Adipocyte (in vitro differentiated cells): ENCODE measurements around the gene RSBN1L.
A peak's percentile ranks its signal among the peaks of the same experiment; 100 is the strongest.
"Not testable (repeated sequence)": the region's sequence is repeated elsewhere in the genome, so short reads cannot be mapped to it uniquely, and the experiment has no call there.

Experiments
- DNase-seq: peaks from one replicate; pipeline ENCODE4 v3.0.0-alpha.2; 2015; ENCODE audit warnings: low read depth
- H3K27me3 ChIP-seq: replicated peaks from 2 replicates; pipeline ENCODE4 v1.7.0; 2013; ENCODE audit warnings: mild to moderate bottlenecking, low read length, moderate library complexity; ENCODE audit not compliant: control insufficient read depth, insufficient read depth
- H3K36me3 ChIP-seq: 2 replicates; pipeline ENCODE4 v1.7.0; 2013; ENCODE audit warnings: low read length, mild to moderate bottlenecking, moderate library complexity; ENCODE audit not compliant: control insufficient read depth, insufficient read depth, severe bottlenecking
- H3K4me1 ChIP-seq: 2 replicates; pipeline ENCODE4 v1.7.0; 2013; ENCODE audit warnings: mild to moderate bottlenecking, low read length, moderate library complexity; ENCODE audit not compliant: control insufficient read depth, insufficient read depth
- H3K4me3 ChIP-seq: 2 replicates; pipeline ENCODE4 v1.7.0; 2013; ENCODE audit warnings: mild to moderate bottlenecking, low read length, moderate library complexity
- H3K9ac ChIP-seq: 2 replicates; pipeline ENCODE4 v1.7.0; 2013; ENCODE audit warnings: mild to moderate bottlenecking, low read length, moderate library complexity
- H3K9me3 ChIP-seq: 2 replicates; pipeline ENCODE4 v1.7.0; 2013; ENCODE audit warnings: mild to moderate bottlenecking, low read length, moderate library complexity; ENCODE audit not compliant: control insufficient read depth

The RSBN1L gene

GRCh38 chr7:77696057-77696642 lies at the start of gene RSBN1L:
Gene RSBN1L (plus strand): TSS chr7:77696459. CDS start chr7:77696470, 11 bp downstream.
- H3K36me3 ChIP-seq = no peaks in the 10 kb centered on the region

GRCh38 chr7:77648742-77649338 lies 47.4 kb upstream of the RSBN1L start:
- Histone ChIP-seq H3K36me3 (peaks cover 56% of the 10 kb centered on the region), H3K4me3 (no peak overlapping the region)

More at GRCh38 chr7:77696057-77696642, at the start of gene RSBN1L:
- peak within 1 kb of the TSS; percentile 99 for H3K9ac ChIP-seq
- DNase-seq = peak; percentile 100
- H3K27me3 ChIP-seq = no peaks in the 10 kb centered on the region
- H3K4me3 ChIP-seq = peak within 1 kb of the TSS; percentile 96
- no peaks in the 10 kb centered on the region for H3K9me3 ChIP-seq
- H3K4me1 ChIP-seq = peaks cover 28% of the 10 kb centered on the region

GRCh38 chr7:77649716-77650349 lies 46.4 kb upstream of the RSBN1L start:
- no peaks in the 10 kb centered on the region for H3K9me3 ChIP-seq
- DNase-seq = peak; percentile 52
- H3K9ac ChIP-seq = peak overlapping the region; percentile 32
- H3K4me1 ChIP-seq = peaks cover 11% of the 10 kb centered on the region
- H3K27me3 ChIP-seq = no peaks in the 10 kb centered on the region
- H3K4me3 ChIP-seq = peak overlapping the region; percentile 18
- H3K36me3 ChIP-seq = peaks cover 50% of the 10 kb centered on the region

More at GRCh38 chr7:77648742-77649338, 47.4 kb upstream of the RSBN1L start:
- Histone ChIP-seq H3K4me1 (peaks cover 11% of the 10 kb centered on the region), H3K9me3 (no peaks in the 10 kb centered on the region), H3K27me3 (no peaks in the 10 kb centered on the region), H3K9ac (no peak overlapping the region)
- no peak for DNase-seq

DNA sequence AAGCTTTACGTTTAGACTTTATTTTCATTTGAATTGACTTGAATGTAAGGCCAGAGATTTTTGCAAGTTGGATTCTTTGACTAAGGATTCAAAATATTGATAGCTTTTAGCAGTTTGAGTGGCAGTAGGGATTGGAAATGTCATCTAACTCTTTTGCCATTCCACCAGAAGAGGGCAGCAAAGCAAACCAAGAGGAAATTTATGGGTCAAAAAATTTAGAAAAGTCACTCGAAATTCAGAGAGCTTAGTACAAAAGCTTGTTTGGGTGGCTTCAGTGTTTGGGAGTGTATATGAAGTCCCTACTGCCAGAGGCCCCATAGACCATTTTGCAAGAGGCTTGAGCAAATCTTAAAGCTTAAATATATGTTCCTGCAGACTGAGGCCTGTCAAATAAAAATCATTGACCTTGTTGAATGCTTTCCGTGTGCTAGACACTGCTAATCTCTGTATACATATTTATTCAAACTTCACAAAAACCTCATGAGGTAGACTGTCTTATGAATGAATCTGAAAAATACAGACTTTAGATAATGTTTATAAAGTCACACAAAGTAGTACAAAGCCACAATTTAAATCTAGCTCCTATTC lies 44.6 kb upstream of the RSBN1L start:
- Histone ChIP-seq H3K27me3 (no peaks in the 10 kb centered on the region), H3K4me3 (no peak overlapping the region), H3K4me1 (peaks cover 11% of the 10 kb centered on the region), H3K9ac (no peak overlapping the region), H3K9me3 (no peaks in the 10 kb centered on the region), H3K36me3 (peaks cover 52% of the 10 kb centered on the region)
- peak; percentile 81 for DNase-seq

- H3K9me3 ChIP-seq, H3K27me3 ChIP-seq, H3K9ac ChIP-seq, DNase-seq, H3K4me3 ChIP-seq: not testable (repeated sequence)
- H3K4me1 ChIP-seq = peaks cover 15% of the 10 kb centered on the region
- H3K36me3 ChIP-seq = peaks cover 55% of the 10 kb centered on the region
Observed at GRCh38 chr7:77652826-77653225, 43.4 kb upstream of the RSBN1L start.

DNA sequence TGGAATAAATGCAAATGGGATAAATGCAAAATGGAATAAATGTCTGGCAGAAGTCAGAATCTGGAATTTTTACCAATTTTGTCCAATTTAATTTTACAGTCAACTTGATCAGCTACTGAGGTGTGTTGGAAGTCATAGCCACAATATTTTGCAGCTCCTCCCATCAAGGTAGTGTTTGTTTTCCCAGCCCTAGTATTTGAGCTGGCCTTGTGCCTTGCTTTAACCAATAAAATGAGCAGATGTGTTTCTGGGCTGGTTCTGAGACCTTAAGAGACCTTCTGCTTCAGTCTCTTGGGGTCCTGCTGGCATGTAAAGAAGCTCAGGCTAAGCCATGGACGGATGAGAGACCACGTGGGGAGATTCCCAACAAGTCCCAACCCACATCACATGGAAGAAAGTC lies 42.7 kb upstream of the RSBN1L start:
- Histone ChIP-seq H3K36me3 (peaks cover 57% of the 10 kb centered on the region), H3K9ac (no peak overlapping the region), H3K27me3 (no peaks in the 10 kb centered on the region), H3K4me1 (peaks cover 20% of the 10 kb centered on the region), H3K4me3 (no peak overlapping the region), H3K9me3 (no peaks in the 10 kb centered on the region)
- DNase-seq = no peak

- Histone ChIP-seq H3K36me3 (peaks cover 59% of the 10 kb centered on the region), H3K4me3 (no peak overlapping the region), H3K27me3 (no peaks in the 10 kb centered on the region), H3K9me3 (no peaks in the 10 kb centered on the region), H3K4me1 (peaks cover 13% of the 10 kb centered on the region), H3K9ac (no peak overlapping the region)
- DNase-seq = no peak
Observed at GRCh38 chr7:77655356-77655755, 40.9 kb upstream of the RSBN1L start.

GRCh38 chr7:77655836-77656455 lies 40.3 kb upstream of the RSBN1L start:
- H3K27me3 ChIP-seq = no peaks in the 10 kb centered on the region
- peaks cover 13% of the 10 kb centered on the region for H3K4me1 ChIP-seq
- DNase-seq = no peak
- H3K9me3 ChIP-seq = no peaks in the 10 kb centered on the region
- H3K36me3 ChIP-seq = peaks cover 59% of the 10 kb centered on the region
- no peak overlapping the region for H3K9ac ChIP-seq
- no peak overlapping the region for H3K4me3 ChIP-seq

DNA sequence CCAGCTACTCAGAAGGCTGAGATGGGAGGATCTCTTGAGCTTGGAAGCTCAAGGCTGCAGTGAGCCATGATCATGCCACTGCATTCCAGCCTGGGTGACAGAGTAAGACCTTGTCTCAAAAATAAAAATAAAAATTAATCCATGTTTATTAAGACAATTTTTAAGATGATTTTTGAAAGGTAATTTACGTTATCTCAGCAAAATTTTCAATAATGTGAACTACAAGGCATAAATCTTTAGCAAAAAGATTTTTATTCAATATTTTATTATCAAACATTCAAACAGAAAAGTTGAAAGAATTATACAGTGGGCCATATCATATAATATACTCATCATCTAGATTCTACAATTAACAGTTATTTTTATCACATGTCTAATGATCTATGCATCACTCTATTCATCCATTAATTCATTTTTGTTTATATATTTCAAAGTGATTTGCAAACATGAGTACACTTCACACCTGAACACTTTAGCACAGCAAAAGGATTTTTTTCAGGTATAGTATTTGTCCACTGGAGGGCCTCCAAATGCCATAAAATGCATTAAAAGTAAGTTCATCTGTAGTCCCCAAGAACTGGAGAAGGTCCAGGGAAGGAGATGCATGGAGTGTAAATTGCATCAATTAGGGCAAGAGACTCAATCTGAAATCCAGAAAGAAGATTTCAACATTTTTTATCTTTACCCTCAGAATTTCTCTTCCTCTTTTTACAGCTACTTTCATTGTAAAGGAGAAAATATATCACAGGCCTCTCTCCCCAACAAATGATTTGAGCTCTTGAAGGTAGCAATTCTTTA lies 38.6 kb upstream of the RSBN1L start:
- H3K4me1 ChIP-seq = peaks cover 19% of the 10 kb centered on the region
- DNase-seq = peak; percentile 68
- no peaks in the 10 kb centered on the region for H3K27me3 ChIP-seq
- H3K9ac ChIP-seq = no peak overlapping the region
- peaks cover 57% of the 10 kb centered on the region for H3K36me3 ChIP-seq
- no peaks in the 10 kb centered on the region for H3K9me3 ChIP-seq
- no peak overlapping the region for H3K4me3 ChIP-seq

DNA sequence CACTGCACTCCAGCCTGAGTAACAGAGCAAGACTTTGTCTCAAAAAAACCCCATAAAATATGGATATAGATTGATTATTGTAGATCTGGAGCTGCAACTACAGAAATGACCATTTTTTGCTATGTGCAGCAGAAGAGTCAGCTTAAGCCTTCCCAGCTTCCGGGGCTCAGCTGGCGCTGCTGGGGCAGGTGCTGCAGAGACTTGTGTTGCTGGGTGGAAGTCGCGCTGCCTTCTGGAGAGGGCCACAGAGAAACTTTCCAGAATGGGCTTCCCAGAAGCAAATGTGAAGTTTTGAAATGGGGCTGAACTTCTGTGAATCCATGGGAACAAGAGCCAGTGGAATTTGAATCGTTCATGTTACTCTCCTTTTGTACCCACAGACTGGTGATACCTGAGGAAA lies 37.3 kb upstream of the RSBN1L start:
- no peak for DNase-seq
- H3K4me3 ChIP-seq = no peak overlapping the region
- peaks cover 19% of the 10 kb centered on the region for H3K4me1 ChIP-seq
- H3K27me3 ChIP-seq = no peaks in the 10 kb centered on the region
- peaks cover 51% of the 10 kb centered on the region for H3K36me3 ChIP-seq
- no peaks in the 10 kb centered on the region for H3K9me3 ChIP-seq
- no peak overlapping the region for H3K9ac ChIP-seq
